Duodenal mucosa (tissue), 2 donors: ENCODE measurements around the gene OTOA.
"Not testable (repeated sequence)": the region's sequence is repeated elsewhere in the genome, so short reads cannot be mapped to it uniquely, and the experiment has no call there.

ENCODE experiments used
- H3K27ac ChIP-seq: one replicate; pipeline ENCODE4 v1.7.0; 2013; ENCODE audit warnings: low read depth, low read length
- H3K27me3 ChIP-seq, 2 donors: one replicate each; pipeline ENCODE4 v1.7.0; 2013; ENCODE audit warnings: low read length in 2 of 2, control low read depth in 1 of 2; ENCODE audit not compliant: insufficient read depth in 2 of 2, control insufficient read depth in 1 of 2
- H3K36me3 ChIP-seq, 2 donors: one replicate each; pipeline ENCODE4 v1.7.0; 2013; ENCODE audit warnings: low read length in 2 of 2, control low read depth in 1 of 2; ENCODE audit not compliant: insufficient read depth in 2 of 2, control insufficient read depth in 1 of 2
- H3K4me1 ChIP-seq, 2 donors: one replicate each; pipeline ENCODE4 v1.7.0; 2013; ENCODE audit warnings: low read length in 2 of 2, control low read depth in 1 of 2; ENCODE audit not compliant: insufficient read depth in 2 of 2, control insufficient read depth in 1 of 2
- H3K4me3 ChIP-seq, 2 donors: one replicate each; pipeline ENCODE4 v1.7.0; 2013; ENCODE audit warnings: low read length in 2 of 2, low read depth in 1 of 2
- H3K9ac ChIP-seq, 2 donors: one replicate each; pipeline ENCODE4 v1.7.0; 2013; ENCODE audit warnings: low read length in 2 of 2, low read depth in 1 of 2
- H3K9me3 ChIP-seq, 2 donors: one replicate each; pipeline ENCODE4 v1.7.0; 2013; ENCODE audit warnings: low read length in 2 of 2, control low read depth in 1 of 2; ENCODE audit not compliant: control insufficient read depth in 1 of 2

Gene OTOA

DNA sequence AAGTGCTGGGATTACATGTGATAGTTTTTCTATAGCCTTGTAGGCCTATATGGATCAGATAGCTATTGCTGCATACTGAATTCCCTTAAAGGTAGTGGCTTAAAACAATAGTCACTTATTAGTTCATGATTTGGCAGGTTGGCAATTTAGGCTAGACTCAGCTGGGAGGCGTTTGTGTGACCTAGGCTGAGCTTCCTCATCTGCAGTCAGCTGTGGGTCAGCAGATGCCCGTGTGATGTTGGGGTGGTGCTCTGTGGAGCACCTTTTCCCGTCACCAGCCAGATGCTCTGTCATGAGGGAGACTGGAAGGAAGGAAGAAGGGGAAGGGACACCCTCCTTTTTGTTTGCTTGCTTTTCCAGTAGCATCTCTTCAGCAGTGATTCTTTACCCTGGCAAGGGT lies 129.5 kb downstream of the OTOA start:
- not testable (repeated sequence) for H3K27me3 ChIP-seq, H3K4me1 ChIP-seq, H3K9me3 ChIP-seq, H3K36me3 ChIP-seq, H3K9ac ChIP-seq, H3K4me3 ChIP-seq, H3K27ac ChIP-seq

GRCh38 chr16:21798601-21799000 lies 134.8 kb downstream of the OTOA start:
- not testable (repeated sequence) for H3K4me3 ChIP-seq, H3K4me1 ChIP-seq, H3K27me3 ChIP-seq, H3K27ac ChIP-seq, H3K9me3 ChIP-seq, H3K36me3 ChIP-seq, H3K9ac ChIP-seq

DNA sequence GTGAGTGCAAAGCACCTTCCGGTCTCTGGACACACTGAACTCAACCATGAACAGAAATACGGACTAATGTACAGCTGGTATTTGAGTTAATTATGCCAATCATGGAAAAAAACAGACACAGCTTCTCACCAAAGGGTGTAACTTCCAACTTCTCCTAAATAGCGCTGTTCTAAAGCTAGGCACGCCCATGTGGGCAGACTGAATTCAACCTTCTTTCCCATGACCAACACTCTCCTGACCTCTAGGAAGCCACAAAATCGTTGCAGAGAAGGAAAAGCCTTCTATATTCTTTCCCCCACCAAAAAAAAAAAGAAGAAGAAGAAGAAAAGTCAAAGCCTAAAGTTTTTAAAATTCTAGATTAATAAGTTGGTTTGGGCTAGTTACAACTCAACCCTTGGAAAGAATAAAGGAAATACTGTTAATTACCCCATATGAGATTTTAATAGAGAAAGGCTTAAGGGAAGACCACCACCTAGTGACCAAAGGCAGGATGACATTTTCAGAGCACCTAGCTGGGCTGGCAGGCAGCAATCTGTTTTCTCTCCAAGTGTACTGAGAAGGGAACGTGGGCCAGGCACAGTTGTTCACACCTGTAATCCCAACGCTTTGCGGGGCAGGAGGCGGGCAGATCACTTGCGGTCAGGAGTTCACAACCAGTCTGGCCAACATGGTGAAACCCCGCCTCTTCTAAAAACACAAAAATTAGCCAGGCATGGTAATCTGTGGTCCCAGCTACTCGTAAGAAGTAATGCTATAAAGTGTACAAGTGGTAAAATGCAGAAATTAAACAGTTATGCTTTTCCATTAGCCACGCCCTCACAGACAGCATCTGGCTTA lies 138.0 kb downstream of the OTOA start:
- H3K4me1 ChIP-seq, H3K36me3 ChIP-seq, H3K27ac ChIP-seq, H3K4me3 ChIP-seq, H3K9me3 ChIP-seq, H3K9ac ChIP-seq, H3K27me3 ChIP-seq: not testable (repeated sequence)

- not testable (repeated sequence) for H3K4me1 ChIP-seq, H3K9me3 ChIP-seq, H3K27me3 ChIP-seq, H3K36me3 ChIP-seq, H3K27ac ChIP-seq, H3K4me3 ChIP-seq, H3K9ac ChIP-seq
Observed at GRCh38 chr16:21802375-21802663, 138.6 kb downstream of the OTOA start.
